GM19455 (cell line): ENCODE data around the gene MINDY3.
"Not testable (repeated sequence)": the region's sequence is repeated elsewhere in the genome, so short reads cannot be mapped to it uniquely, and the experiment has no call there.

Experiments used
- ATAC-seq: cut with Tn5 transposase; IDR thresholded peaks from one replicate; pipeline ENCODE4 v1.9.1; 2021; ENCODE audit not compliant: unreplicated experiment

MINDY3 gene

DNA sequence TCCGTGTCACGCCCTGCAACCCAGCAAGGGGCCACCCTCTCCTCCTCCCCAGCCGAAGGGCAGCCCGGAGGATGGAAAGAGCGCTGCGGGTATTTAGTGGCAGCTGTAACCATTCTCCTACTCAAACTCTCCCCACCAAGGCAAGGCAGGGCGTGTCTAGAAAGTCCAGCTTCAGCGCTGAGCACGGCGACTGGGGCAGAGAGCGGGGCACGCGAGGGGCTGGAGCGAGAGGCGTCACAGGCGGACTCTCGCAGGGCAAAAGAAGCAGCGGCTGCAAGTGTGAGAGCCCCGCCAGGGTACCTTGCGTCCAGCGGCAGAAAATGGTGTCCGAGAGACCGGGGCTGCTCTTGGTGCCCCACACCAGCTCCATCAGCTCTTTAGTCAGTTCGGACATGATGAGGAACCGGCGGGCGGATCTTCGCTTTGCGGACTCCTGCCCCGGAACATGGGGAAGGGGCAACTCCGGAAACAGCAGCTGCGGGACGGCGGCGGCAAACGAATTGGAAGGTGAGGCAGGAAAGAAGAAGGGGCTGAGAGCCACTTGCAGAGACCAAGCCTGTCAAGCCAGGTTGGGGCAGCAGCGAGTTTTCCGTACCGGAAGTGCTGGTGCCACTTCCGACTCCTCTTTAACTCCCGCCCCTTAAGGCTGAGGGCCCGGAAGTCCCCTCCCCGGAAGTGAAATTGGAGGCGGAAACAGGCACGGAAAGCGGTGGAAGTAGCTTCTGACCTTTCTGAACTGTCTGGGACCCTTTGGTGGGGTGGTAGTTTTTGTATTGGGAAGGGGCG is at the start of gene MINDY3:
Gene MINDY3 (minus strand): TSS at position 602 of the 786 bp plus-strand sequence. CDS start 208 bp downstream, at position 394.
- peak; percentile 97 for ATAC-seq

GRCh38 chr10:15901889-15902288 is 41.6 kb upstream of the MINDY3 start:
- ATAC-seq = no peak

GRCh38 chr10:15898046-15898445 is 37.7 kb upstream of the MINDY3 start:
- no peak for ATAC-seq

GRCh38 chr10:15897287-15897686 is 37.0 kb upstream of the MINDY3 start:
- no peak for ATAC-seq

- no peak for ATAC-seq
Observed at GRCh38 chr10:15896654-15897053, 36.3 kb upstream of the MINDY3 start.

DNA sequence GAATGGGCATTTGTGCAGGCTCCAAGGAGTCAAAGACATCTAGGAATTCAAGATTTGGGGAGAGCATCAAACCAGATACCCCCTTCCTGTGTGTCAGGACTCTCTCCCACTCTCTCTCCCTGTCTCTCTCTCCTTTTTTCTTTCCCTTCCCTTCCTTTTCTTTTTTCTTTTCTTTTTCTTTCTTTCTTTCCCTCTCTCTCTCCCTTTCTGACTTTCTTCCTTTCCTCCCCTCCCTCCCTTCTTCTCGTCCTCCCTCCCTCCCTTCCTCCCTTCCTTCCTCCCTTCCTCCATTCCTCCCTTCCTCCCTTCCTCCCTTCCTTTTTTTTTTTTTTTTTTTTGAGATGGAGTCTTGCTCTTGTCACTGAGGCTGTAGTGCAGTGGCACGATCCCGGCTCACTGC is 24.1 kb upstream of the MINDY3 start:
- ATAC-seq = no peak

GRCh38 chr10:15881542-15881941 is 21.2 kb upstream of the MINDY3 start:
- no peak for ATAC-seq

DNA sequence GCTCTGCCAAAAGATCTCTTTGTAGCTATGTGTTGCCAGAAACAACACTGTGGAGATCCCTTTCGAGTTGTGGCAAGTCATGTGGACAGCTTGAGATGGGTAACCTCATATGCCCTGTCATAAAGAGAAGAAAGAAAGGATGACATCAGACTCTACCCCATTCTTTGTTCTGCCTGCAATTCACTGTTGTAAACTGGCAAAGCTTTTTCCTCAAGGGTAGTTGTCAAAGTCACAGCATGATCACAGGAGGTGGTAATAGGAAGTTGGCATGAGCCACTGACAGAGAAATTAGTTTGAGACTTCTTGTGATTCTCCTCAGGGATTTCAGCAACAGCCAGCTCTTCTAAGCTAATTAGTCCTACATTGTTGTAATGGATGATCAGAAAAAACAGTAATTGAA is 19.4 kb upstream of the MINDY3 start:
- no peak for ATAC-seq

- ATAC-seq = no peak
Observed at GRCh38 chr10:15879058-15879457, 18.8 kb upstream of the MINDY3 start.

DNA sequence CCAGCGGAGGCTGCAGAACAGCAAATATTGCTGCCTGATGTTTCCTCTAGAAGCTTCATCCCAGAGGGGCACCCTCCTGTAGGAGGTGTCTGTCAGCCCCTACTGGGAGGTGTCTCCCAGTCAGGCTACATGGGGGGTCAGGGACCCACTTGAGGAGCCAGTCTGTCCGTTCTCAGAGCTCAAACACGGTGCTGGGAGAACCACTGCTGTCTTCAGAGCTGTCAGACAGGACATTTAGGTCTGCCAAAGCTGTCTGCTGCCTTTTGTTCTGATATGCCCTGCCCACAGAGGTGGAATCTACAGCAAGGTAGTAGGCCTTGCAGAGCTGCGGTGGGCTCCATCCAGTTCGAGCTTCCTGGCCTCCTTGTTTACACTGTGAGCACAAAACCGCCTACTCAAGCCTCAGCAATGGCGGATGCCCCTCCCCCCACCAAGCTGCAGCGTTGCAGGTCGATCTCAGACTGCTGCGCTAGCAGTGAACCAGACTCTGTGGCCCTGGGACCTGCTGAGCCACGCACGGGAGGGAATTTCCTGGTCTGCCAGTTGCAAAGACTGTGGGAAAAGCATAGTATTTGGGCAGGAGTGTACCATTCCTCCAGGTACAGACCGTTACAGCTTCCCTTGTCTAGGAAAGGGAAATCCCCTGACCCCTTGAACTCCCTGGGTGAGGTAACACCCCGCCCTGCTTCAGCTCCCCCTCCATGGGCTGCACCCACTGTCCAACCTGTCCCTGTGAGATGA is 17.7 kb upstream of the MINDY3 start:
- no peak for ATAC-seq

DNA sequence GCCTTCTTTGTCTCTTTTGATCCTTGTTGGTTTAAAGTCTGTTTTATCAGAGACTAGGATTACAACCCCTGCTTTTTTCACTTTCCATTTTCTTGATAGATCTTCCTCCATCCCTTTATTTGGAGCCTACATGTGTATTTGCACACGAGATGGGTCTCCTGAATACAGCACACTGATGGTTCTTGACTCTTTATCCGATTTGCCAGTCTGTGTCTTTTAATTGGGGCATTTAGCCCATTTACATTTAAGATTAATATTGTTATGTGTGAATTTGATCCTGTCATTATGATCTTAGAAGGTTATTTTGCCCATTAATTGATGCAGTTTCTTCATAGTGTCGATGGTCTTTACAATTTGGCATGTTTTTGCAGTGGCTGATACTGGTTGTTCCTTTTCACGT is 16.0 kb upstream of the MINDY3 start:
- not testable (repeated sequence) for ATAC-seq

- ATAC-seq = not testable (repeated sequence)
Observed at GRCh38 chr10:15872645-15873044, 12.3 kb upstream of the MINDY3 start.

- no peak for ATAC-seq
Observed at GRCh38 chr10:15871823-15872222, 11.5 kb upstream of the MINDY3 start.

DNA sequence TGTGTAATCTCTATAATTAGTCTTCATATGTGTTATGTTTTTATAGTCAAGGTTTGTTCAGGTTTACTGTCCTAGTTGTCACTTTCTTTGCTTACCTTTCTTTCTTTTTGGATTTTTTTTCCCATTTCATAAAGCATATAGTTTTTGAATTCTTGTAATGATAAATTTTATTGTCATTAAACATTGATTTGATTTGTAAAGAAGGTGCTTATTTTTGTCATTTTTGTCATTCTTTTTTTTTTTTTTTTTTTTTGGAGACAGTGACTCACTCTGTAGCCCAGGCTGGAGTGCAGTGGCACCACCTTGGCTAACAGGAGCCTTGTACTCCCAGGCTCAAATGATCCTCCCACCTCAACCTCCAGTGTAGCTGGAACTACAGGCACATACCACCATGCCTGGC is 9.6 kb upstream of the MINDY3 start:
- ATAC-seq = no peak

DNA sequence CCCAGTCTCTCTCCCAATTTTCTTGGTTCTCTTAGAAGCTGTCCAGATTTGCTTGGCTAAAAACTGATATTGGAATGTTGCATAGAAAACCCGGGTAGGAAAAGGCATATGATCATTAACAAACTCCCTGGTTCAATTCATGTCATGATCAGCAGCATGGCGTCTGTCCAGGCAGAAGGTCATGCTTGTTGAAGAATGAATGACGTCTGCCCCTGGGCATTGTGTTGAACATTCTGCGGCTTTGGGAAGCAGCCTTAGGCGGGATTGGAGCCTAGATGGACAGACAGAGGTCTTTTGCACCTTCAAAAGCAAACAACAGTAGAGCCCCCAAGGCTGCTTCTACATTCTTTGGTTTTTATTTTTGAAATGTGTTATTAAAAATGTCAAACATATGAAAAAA is 7.7 kb upstream of the MINDY3 start:
- no peak for ATAC-seq

DNA sequence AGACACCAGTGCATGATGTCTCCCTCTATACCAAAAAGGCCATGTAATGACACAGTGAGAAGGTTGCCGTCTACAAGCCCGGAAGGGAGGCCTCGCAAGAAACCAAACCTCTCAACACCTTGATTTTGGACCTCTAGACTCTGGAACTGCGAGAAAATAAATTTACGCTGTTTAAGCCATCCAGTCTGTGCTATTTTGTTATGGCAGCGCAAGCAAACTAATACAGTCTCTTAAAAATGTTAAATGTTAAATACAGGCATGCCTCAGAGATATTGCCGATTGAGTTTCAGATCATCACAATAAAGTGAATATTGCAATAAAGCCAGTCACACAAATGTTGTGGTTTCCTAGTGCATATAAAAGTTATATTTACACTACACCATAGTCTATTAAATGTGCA is 5.0 kb upstream of the MINDY3 start:
- ATAC-seq = no peak

- ATAC-seq = no peak
Observed at GRCh38 chr10:15864419-15864818, 4.1 kb upstream of the MINDY3 start.

- ATAC-seq = no peak
Observed at GRCh38 chr10:15863733-15864132, 3.4 kb upstream of the MINDY3 start.

DNA sequence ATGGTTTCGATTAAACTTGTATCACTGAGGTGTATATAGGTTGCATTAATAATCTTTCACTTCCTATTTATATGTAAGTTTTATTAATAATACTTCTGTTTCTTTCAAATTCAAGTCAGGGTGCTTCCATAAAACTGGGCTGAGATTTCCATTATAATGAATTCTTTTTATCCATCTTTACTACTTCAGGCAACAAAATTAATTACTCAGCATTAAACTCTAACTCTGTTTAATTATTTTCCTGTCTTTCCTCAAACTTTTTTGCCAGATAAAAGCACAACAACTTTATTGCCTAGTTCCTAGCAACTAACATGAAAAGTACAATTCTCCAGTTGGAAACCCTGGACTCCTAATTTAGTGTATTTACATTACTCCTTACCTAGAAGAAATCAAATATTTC is 3.0 kb upstream of the MINDY3 start:
- no peak for ATAC-seq

DNA sequence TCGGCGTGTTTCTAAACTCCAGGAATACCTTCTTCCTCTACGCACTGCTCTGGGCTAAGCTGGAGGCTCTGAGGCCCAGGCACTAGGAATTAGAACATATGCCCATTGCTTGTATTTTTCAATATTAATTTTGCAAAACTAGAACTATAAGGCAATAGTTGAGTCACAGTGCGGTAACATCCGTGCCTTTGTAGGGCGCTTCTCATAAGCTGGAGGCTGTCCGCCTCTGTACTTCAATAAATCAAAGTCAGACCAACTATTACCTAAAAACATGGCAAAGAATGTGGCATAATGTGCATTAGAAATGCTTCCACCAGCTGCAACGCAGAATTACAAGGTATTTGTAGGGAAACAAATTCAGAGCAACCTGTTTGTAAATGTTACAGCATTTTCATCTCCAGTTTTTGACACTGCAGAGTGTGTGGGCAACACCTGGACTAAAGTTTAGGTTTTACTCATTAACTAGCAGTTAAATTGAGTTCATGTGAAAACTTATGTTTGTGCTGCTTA is 440 bp upstream of the MINDY3 start:
- ATAC-seq = no peak

DNA sequence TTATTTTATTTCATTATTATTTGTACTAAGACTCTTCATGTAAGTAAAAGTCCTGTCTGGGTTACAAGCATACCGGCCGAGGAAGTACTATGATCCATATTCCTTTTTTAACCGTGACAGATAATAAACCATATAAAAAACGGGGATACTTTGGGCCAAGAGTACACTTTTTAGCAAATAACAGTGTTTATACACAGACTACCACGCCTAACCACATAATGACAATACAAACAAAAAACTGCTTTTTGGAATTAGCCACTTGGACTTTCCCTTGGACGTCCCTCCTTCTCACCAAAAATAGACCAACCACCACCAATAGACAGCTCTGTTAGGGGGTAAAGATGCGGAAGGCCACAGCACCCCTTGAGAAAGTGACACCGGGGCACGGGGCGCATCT is 800 bp downstream of the MINDY3 start:
- peak; percentile 59 for ATAC-seq

- ATAC-seq = no peak
Observed at GRCh38 chr10:15858861-15859281, 1.4 kb downstream of the MINDY3 start.
